AG04449 (cell line): Measurements from ENCODE around the gene PRRG4.

Experiments
- CTCF ChIA-PET: fragments of 350-600 bp; formaldehyde crosslinking; extraction: SDS; loops from one replicate; lab custom pipeline; 2021; ENCODE audit warnings: antibody characterized with exemption; lab: Yijun Ruan, JAX
- POLR2A ChIA-PET: fragments of 400-600, 350-600 bp; formaldehyde crosslinking; extraction: SDS; loops from one replicate; lab custom pipeline; 2020; ENCODE audit warnings: antibody characterized with exemption, inconsistent platforms; lab: Yijun Ruan, JAX
- DNase-seq: peaks from one replicate; pipeline ENCODE4 v3.0.0-alpha.2; 2010; ENCODE audit warnings: low read depth, low spot score
- H3K4me3 ChIP-seq: 2 replicates; pipeline ENCODE4 v1.5.1; 2011; ENCODE audit warnings: low read depth, mild to moderate bottlenecking, control low read depth, low read length
- TF ChIP-seq, protein P1 (sequence below): IDR thresholded peaks from one replicate; pipeline ENCODE4 v1.5.1; 2011; ENCODE audit warnings: mild to moderate bottlenecking, moderate library complexity, low read length, control low read depth, inconsistent platforms; ENCODE audit not compliant: insufficient read depth; ENCODE audit errors: missing control alignments

PRRG4 gene

GRCh38 chr11:32893343-32894148 lies 63.8 kb downstream of the PRRG4 start:
- ChIA-PET CTCF (interaction anchor here (1.1 to 2.0 kb wide), 3 partner anchors 9 to 32 kb away, joined by 3 to 9 read pairs (median 4); no protein-coding TSS in a partner anchor), POLR2A (interaction anchor here (1.5 kb wide), 1 partner anchor 146 kb away, joined by 3 read pairs; the partner anchor contains the start of gene TCP11L1)
- peak overlapping the region; percentile 76 for H3K4me3 ChIP-seq
- DNase-seq, result no peak
- TF ChIP-seq, protein P1, sequence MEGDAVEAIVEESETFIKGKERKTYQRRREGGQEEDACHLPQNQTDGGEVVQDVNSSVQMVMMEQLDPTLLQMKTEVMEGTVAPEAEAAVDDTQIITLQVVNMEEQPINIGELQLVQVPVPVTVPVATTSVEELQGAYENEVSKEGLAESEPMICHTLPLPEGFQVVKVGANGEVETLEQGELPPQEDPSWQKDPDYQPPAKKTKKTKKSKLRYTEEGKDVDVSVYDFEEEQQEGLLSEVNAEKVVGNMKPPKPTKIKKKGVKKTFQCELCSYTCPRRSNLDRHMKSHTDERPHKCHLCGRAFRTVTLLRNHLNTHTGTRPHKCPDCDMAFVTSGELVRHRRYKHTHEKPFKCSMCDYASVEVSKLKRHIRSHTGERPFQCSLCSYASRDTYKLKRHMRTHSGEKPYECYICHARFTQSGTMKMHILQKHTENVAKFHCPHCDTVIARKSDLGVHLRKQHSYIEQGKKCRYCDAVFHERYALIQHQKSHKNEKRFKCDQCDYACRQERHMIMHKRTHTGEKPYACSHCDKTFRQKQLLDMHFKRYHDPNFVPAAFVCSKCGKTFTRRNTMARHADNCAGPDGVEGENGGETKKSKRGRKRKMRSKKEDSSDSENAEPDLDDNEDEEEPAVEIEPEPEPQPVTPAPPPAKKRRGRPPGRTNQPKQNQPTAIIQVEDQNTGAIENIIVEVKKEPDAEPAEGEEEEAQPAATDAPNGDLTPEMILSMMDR, result peak; percentile 80

- POLR2A ChIA-PET, result interaction anchor here (1.5 kb wide), 1 partner anchor 145 kb away, joined by 3 read pairs; the partner anchor contains the start of gene TCP11L1
- CTCF ChIA-PET, result interaction anchor here (1.0 to 1.3 kb wide), 3 partner anchors 10 to 121 kb away, joined by 3 to 4 read pairs (median 3); partner anchors contain the start of gene DEPDC7
- TF ChIP-seq, protein P1, result no peak
- peak; percentile 38 for DNase-seq
- peak overlapping the region; percentile 76 for H3K4me3 ChIP-seq
Observed at GRCh38 chr11:32894149-32894827, 64.6 kb downstream of the PRRG4 start.

- TF ChIP-seq, protein P1, result no peak
- ChIA-PET CTCF (interaction anchor here (0.8 to 1.1 kb wide), 3 partner anchors 31 to 171 kb away, joined by 3 read pairs; partner anchors contain the start of gene DEPDC7), POLR2A (no interaction called here)
- no peak for DNase-seq
- peak overlapping the region; percentile 76 for H3K4me3 ChIP-seq
Observed at GRCh38 chr11:32894921-32895320, 65.2 kb downstream of the PRRG4 start.

DNA sequence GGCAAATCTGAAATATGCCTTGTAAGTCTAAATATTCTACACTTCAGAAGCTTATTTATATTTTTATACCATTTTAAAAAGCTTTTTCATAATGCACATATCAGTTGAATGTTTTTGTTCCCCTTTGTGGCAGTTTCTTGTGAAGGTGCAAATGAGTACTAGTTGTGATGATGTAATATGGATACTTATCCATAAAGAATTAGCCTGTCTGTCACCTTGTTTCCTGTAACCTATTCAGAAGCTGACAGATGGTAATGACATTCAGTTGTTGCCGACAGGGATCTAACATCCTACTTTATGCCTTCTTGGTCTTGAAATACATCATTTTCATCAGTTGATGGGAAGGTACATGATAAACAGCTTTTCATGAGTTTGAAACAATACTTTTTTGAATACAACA lies 65.7 kb downstream of the PRRG4 start:
- ChIA-PET POLR2A (no interaction called here), CTCF (interaction anchor here (0.8 to 2.3 kb wide), 4 partner anchors 10 to 170 kb away, joined by 3 to 10 read pairs (median 4); no protein-coding TSS in a partner anchor)
- H3K4me3 ChIP-seq, result no peak overlapping the region
- TF ChIP-seq, protein P1, result no peak
- DNase-seq, result no peak

GRCh38 chr11:32897103-32897502 lies 67.4 kb downstream of the PRRG4 start:
- TF ChIP-seq, protein P1, result no peak
- POLR2A ChIA-PET, result no interaction called here
- H3K4me3 ChIP-seq, result no peak overlapping the region
- CTCF ChIA-PET, result interaction anchor here (1.5 to 2.3 kb wide), 3 partner anchors 8 to 17 kb away, joined by 4 to 10 read pairs (median 5); no protein-coding TSS in a partner anchor
- no peak for DNase-seq
